ENCODE measurements around the gene GCNA.
"Not testable (repeated sequence)": the region's sequence is repeated elsewhere in the genome, so short reads cannot be mapped to it uniquely, and the experiment has no call there.

DNA sequence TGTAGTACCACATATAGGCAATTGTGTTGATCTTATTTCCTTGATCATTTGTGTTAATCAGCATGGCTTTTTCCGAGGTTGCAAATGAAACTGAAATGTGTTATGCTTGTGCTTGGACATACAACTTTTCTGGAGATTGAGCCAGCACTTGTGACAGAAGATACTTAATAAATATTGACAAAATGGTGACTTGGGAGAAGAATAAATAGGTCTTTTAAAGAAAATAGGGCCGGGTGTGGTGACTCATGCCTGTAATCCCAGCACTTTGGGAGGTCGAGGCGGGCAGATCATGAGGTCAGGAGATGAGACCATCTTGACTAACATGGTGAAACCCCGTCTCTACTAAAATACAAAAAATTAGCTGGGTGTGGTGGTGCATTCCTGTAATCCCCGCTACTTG lies 18.5 kb upstream of the GCNA start:
- TF ChIP-seq, protein P1, sequence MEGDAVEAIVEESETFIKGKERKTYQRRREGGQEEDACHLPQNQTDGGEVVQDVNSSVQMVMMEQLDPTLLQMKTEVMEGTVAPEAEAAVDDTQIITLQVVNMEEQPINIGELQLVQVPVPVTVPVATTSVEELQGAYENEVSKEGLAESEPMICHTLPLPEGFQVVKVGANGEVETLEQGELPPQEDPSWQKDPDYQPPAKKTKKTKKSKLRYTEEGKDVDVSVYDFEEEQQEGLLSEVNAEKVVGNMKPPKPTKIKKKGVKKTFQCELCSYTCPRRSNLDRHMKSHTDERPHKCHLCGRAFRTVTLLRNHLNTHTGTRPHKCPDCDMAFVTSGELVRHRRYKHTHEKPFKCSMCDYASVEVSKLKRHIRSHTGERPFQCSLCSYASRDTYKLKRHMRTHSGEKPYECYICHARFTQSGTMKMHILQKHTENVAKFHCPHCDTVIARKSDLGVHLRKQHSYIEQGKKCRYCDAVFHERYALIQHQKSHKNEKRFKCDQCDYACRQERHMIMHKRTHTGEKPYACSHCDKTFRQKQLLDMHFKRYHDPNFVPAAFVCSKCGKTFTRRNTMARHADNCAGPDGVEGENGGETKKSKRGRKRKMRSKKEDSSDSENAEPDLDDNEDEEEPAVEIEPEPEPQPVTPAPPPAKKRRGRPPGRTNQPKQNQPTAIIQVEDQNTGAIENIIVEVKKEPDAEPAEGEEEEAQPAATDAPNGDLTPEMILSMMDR (IDR thresholded peaks at IDR 0.05; ENCODE audit: low read length): not testable (repeated sequence)
- TF ChIP-seq EZH2 (optimal IDR thresholded peaks at IDR 0.05; ENCODE audit: low read depth, low read length): not testable (repeated sequence)
